Endothelial cell of umbilical vein (primary cell): Measurements from ENCODE around the gene ZNF423.

Source experiments
- CTCF ChIP-seq, 2 donors: IDR thresholded peaks; 1 replicate in 1 of 2; 2 replicates in 1 of 2; pipeline ENCODE4 v1.5.1; 2011; ENCODE audit warnings: low read length in 2 of 2, mild to moderate bottlenecking in 2 of 2, moderate library complexity in 2 of 2, control low read depth in 1 of 2, inconsistent platforms in 1 of 2, low read depth in 1 of 2; ENCODE audit not compliant: insufficient read depth in 1 of 2; ENCODE audit errors: extremely low read depth in 1 of 2
- FOS ChIP-seq: IDR thresholded peaks from 2 replicates; pipeline ENCODE4 v1.6.1; 2011; ENCODE audit warnings: mild to moderate bottlenecking, low read length, moderate library complexity, borderline replicate concordance; ENCODE audit not compliant: insufficient read depth
- POLR2A ChIP-seq: IDR thresholded peaks from 2 replicates; pipeline ENCODE4 v1.6.1; 2012; ENCODE audit warnings: low read depth, mild to moderate bottlenecking, control low read depth, low read length

GRCh38 chr16:49857423-49858181, 1.7 kb upstream of the ZNF423 start:
- TF ChIP-seq FOS (no peak), CTCF (IDR thresholded peaks at IDR 0.05; ENCODE audit: extremely low read depth in 1 of 2, insufficient read depth in 1 of 2, low read depth in 1 of 2, low read length in 2 of 2) (peak; percentile 75 to 83), POLR2A (no peak)
